GM23338 (cell line): ENCODE results near the gene KCTD7.
A peak's percentile ranks its signal among the peaks of the same experiment; 100 is the strongest.

Source experiments
- CREB1 ChIP-seq: fragments of 250-450 bp; sonication (Bioruptor Pico); IDR thresholded peaks from 2 replicates; pipeline ENCODE4 v1.5.0; 2020; ENCODE audit warnings: low read depth, mild to moderate bottlenecking, moderate library complexity
- CTCF ChIP-seq, 2 experiments: fragments of 200-600 bp in 1 of 2; sonication (generic) in 1 of 2; conservative IDR thresholded peaks; 2 replicates each; pipeline versions ENCODE4 v1.5.1 to v1.6.1; 2016 to 2017; ENCODE audit warnings: antibody characterized with exemption in 2 of 2, low read depth in 2 of 2, mild to moderate bottlenecking in 2 of 2, moderate library complexity in 1 of 2
- ETS1 ChIP-seq: IDR thresholded peaks from 2 replicates; pipeline ENCODE4 v1.6.1; 2016; ENCODE audit warnings: antibody characterized with exemption
- EZH2 ChIP-seq: fragments of 200-600 bp; sonication (generic); IDR thresholded peaks from one replicate; pipeline ENCODE4 v1.8.0; 2017; ENCODE audit warnings: antibody characterized with exemption, mild to moderate bottlenecking, low read depth; ENCODE audit not compliant: unreplicated experiment
- EZH2phosphoT487 ChIP-seq: fragments of 200-600 bp; sonication (generic); IDR thresholded peaks from one replicate; pipeline ENCODE4 v1.8.1; 2018; ENCODE audit warnings: antibody characterized with exemption; ENCODE audit not compliant: unreplicated experiment
- JUNB ChIP-seq: IDR thresholded peaks from one replicate; pipeline ENCODE4 v1.6.1; 2016; ENCODE audit warnings: antibody characterized with exemption; ENCODE audit not compliant: unreplicated experiment
- POLR2AphosphoS5 ChIP-seq: IDR thresholded peaks from 2 replicates; pipeline ENCODE4 v1.6.1; 2016; ENCODE audit warnings: antibody characterized with exemption, low read depth
- REST ChIP-seq: IDR thresholded peaks from one replicate; pipeline ENCODE4 v1.6.1; 2018; ENCODE audit warnings: antibody characterized with exemption; ENCODE audit not compliant: unreplicated experiment
- ZNF331 ChIP-seq: fragments of 250-450 bp; sonication (Bioruptor Pico); IDR thresholded peaks from 2 replicates; pipeline ENCODE4 v1.5.0; 2020; ENCODE audit warnings: low read depth, mild to moderate bottlenecking, moderate library complexity

GRCh38 chr7:66654275-66655112 is 25.8 kb downstream of the KCTD7 start:
- no peak for TF ChIP-seq CTCF (conservative IDR thresholded peaks at IDR 0.05; ENCODE audit: low read depth in 2 of 2)
- TF ChIP-seq POLR2AphosphoS5: peak; percentile 98
- TF ChIP-seq EZH2phosphoT487: no peak
- no peak for TF ChIP-seq JUNB
- TF ChIP-seq REST: no peak
- no peak for TF ChIP-seq ZNF331 (CRISPR knock-in tag)
- no peak for TF ChIP-seq EZH2
- TF ChIP-seq ETS1: no peak
- peak; percentile 95 for TF ChIP-seq CREB1 (CRISPR knock-in tag)
